ENCODE results near the gene SV2B. TPM values are rescaled to one million over a fixed set of nuclear protein-coding genes. Genes with fewer than 3 reads are reported as not detected.

The SV2B gene
- total and polyA plus RNA-seq, 9 of the 15 experiments (the other 6 are each of a cell fraction or from before 2014, with no cell fraction given): 0.01 to 0.25 (median 0.11) TPM

DNA sequence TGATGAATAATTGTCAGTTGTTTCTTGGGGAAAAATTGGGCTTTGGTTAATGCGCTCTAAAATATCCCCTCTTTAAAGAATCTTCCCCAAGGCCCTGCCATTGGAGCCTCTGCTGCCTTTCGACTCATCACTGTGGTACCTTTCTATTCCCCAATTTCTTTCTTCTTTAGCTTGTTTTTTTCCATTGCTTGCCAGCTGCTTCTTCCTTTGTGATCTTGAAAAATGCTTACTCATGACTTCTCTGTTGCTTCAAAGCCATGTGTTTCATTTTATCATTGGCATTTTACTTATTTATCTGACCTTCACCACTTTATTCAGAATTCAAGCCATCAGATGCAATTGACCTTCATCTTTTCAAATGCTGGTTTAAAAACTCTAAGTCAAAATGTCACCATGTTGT, 84.4 kb downstream of the SV2B start:
- Histone ChIP-seq H3K9me3 (replicated peaks; ENCODE audit: control insufficient read depth, insufficient read depth, low read depth, low read length) (no peaks in the 10 kb centered on the region), H3K27ac (ENCODE audit: extremely low read depth, low read depth, low read length) (no peak overlapping the region), H3K4me3 (no peak overlapping the region), H3K4me2 (ENCODE audit: insufficient read depth, low read length) (no peak overlapping the region), H2AFZ (ENCODE audit: low read depth, low read length) (no peak overlapping the region), H4K20me1 (replicated peaks; ENCODE audit: control insufficient read depth, insufficient read depth, low read length) (no peaks in the 10 kb centered on the region), H3K4me1 (replicated peaks in 1 of 2; ENCODE audit: control insufficient read depth in 2 of 2, insufficient read depth in 2 of 2, low read length in 2 of 2) (no peaks in the 10 kb centered on the region), H3K9me1 (ENCODE audit: control insufficient read depth, insufficient read depth, low read length) (no peaks in the 10 kb centered on the region), H3K27me3 (ENCODE audit: control insufficient read depth in 2 of 2, insufficient read depth in 2 of 2, low read length in 2 of 2) (no peaks in the 10 kb centered on the region), H3K36me3 (ENCODE audit: control insufficient read depth, insufficient read depth, low read length) (no peaks in the 10 kb centered on the region), H3K79me2 (ENCODE audit: control insufficient read depth, insufficient read depth, low read length) (no peaks in the 10 kb centered on the region), H3K9ac (ENCODE audit: insufficient read depth in 1 of 2, low read depth in 2 of 2, low read length in 2 of 2) (no peak overlapping the region)
- no TSS peak for BruUV-seq (replicated peaks)
- ATAC-seq (no peak), FAIRE-seq (no peak), DNase-seq (ENCODE audit: extremely low read depth in 1 of 4, low spot score in 3 of 4) (no peak)
- in situ Hi-C loops (cut with MboI): no loop called here
- TF ChIP-seq ZBTB1 (CRISPR knock-in tag; IDR thresholded peaks at IDR 0.05; ENCODE audit: borderline replicate concordance, low read depth) (no peak), SMAD2 (IDR thresholded peaks at IDR 0.05; ENCODE audit: low read depth, low read length) (no peak), ZNF184 (CRISPR knock-in tag; IDR thresholded peaks at IDR 0.05) (no peak), C11orf30 (IDR thresholded peaks at IDR 0.05; ENCODE audit: low read depth) (peak; percentile 73), FOXJ2 (tag; IDR thresholded peaks at IDR 0.05) (no peak), GTF2E2 (tag; IDR thresholded peaks at IDR 0.05) (no peak), MAFF (IDR thresholded peaks at IDR 0.05; ENCODE audit: low read length) (peak; percentile 67), ZNF316 (IDR thresholded peaks at IDR 0.05) (peak; percentile 90), MAFK (IDR thresholded peaks at IDR 0.05; ENCODE audit: low read length) (peak; percentile 43; the same call in 1 of the 2 replicates), RBM14 (IDR thresholded peaks at IDR 0.05; ENCODE audit: borderline replicate concordance, insufficient read depth, low read depth, low read length) (no peak), MAFG (tag; conservative IDR thresholded peaks at IDR 0.05) (peak; percentile 84), TRIM28 (IDR thresholded peaks at IDR 0.05) (no peak), NFRKB (IDR thresholded peaks at IDR 0.05; ENCODE audit: low read depth) (no peak)
- TF ChIP-seq, protein P1, sequence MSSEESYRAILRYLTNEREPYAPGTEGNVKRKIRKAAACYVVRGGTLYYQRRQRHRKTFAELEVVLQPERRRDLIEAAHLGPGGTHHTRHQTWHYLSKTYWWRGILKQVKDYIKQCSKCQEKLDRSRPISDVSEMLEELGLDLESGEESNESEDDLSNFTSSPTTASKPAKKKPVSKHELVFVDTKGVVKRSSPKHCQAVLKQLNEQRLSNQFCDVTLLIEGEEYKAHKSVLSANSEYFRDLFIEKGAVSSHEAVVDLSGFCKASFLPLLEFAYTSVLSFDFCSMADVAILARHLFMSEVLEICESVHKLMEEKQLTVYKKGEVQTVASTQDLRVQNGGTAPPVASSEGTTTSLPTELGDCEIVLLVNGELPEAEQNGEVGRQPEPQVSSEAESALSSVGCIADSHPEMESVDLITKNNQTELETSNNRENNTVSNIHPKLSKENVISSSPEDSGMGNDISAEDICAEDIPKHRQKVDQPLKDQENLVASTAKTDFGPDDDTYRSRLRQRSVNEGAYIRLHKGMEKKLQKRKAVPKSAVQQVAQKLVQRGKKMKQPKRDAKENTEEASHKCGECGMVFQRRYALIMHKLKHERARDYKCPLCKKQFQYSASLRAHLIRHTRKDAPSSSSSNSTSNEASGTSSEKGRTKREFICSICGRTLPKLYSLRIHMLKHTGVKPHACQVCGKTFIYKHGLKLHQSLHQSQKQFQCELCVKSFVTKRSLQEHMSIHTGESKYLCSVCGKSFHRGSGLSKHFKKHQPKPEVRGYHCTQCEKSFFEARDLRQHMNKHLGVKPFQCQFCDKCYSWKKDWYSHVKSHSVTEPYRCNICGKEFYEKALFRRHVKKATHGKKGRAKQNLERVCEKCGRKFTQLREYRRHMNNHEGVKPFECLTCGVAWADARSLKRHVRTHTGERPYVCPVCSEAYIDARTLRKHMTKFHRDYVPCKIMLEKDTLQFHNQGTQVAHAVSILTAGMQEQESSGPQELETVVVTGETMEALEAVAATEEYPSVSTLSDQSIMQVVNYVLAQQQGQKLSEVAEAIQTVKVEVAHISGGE (CRISPR knock-in tag; IDR thresholded peaks at IDR 0.05): no peak
- TF ChIP-seq, protein P2, sequence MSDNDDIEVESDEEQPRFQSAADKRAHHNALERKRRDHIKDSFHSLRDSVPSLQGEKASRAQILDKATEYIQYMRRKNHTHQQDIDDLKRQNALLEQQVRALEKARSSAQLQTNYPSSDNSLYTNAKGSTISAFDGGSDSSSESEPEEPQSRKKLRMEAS (CRISPR knock-in tag; IDR thresholded peaks at IDR 0.05): no peak
- intact Hi-C loops (cut with micrococcal nuclease): no loop called here
- 0% methylated on average over 2 of the region's 2 CpGs for WGBS (ENCODE audit: insufficient coverage, low coverage, missing lambda C conversion rate)
- ChIA-PET POLR2A (no interaction called here), CTCF (ENCODE audit: low intra/inter-chr PET ratio) (no interaction called here)

Measured in K562 (cell line).